Activated CD4-positive, CD25-positive, alpha-beta regulatory T cell treated with anti-CD3 and anti-CD28 coated beads, Interleukin-2, amount 50 U/mL, for 72 hours (primary cell): Measurements from ENCODE around the gene CFAP299.

Experiments used
- DNase-seq: peaks from one replicate; pipeline ENCODE4 v3.0.0; 2021

Gene CFAP299

GRCh38 chr4:80873571-80873970 is 538.0 kb downstream of the CFAP299 start:
- DNase-seq, result no peak

- no peak for DNase-seq
Observed at GRCh38 chr4:80874979-80875378, 539.4 kb downstream of the CFAP299 start.

DNA sequence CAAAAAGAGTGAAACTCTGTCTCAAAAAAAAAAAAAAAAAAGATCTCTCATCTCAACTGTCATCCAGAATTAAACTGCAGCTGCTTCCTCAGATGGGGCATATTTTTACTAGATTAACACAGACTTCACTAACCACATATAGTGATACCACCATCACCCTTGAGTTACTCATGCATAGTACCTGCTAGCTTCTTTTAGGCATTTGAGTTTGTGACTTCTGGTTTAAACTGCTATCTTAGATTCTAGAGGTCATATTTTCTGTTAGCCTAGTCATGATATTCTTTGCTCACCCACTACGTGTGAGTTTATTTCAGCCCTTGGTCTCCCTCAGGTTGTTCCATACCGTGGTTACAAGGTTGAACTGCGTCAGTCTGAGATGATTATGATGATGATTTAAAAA is 540.1 kb downstream of the CFAP299 start:
- DNase-seq, result no peak

- DNase-seq, result no peak
Observed at GRCh38 chr4:80876810-80877209, 541.3 kb downstream of the CFAP299 start.

GRCh38 chr4:80878218-80878617 is 542.7 kb downstream of the CFAP299 start:
- DNase-seq, result no peak

DNA sequence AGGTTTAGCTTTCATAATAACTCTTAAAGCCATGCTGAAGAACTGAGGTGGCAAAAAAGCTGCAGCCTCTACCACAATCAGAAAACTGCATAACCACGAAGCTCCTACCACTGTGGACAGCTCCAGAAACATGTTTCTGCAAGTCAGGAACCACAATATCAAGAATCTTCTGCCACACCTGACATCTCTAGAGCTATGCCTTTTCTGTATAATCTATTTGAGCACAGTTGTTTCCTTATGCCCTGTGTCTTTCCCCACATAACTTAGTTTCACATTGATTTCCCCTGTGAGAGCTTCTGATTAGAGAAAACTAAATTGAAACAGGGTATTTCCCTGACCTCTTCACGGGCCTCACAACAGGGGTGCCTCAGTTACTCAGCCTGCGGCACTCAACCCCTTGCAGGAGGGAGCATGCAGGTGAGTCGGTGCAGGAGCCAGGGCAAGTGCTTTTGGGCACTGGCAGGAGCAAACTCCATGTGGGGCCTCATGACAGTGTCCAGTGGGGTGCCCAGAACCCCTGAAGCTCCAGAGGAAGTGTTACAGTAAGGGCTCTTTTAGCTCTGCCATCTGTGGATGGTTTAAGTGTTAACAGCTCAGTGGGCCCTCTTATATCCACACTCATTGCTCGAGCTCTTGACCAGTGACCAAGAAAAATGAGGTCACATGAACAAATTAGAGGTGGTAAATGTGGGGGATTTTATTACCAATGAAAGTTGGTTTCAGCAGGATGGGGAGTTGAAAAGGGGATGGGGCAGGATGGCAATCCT is 562.2 kb downstream of the CFAP299 start:
- no peak for DNase-seq

- DNase-seq, result no peak
Observed at GRCh38 chr4:80900908-80901307, 565.4 kb downstream of the CFAP299 start.

- DNase-seq, result no peak
Observed at GRCh38 chr4:80903020-80903419, 567.5 kb downstream of the CFAP299 start.

GRCh38 chr4:80909938-80910337 is 574.4 kb downstream of the CFAP299 start:
- no peak for DNase-seq

GRCh38 chr4:80911458-80911857 is 575.9 kb downstream of the CFAP299 start:
- no peak for DNase-seq

DNA sequence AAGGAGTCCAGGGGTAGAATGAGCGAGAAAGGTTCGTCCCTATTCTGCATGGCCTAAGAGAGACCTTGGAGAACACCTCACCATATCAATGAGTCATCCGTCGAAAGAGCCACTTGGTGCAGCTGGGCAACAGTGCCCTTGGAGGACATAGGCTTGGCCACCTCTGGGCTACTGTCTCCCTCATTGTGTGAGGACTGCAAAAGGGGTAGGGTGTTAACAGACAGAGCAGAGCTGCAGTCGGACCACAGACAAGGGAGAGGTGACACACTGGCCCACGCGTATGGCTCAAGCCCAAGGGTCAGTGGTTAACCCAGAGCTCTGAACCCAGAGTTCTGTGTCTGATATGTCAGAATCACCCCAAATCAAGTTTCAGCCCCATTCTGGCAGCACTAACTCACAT is 576.8 kb downstream of the CFAP299 start:
- no peak for DNase-seq

DNA sequence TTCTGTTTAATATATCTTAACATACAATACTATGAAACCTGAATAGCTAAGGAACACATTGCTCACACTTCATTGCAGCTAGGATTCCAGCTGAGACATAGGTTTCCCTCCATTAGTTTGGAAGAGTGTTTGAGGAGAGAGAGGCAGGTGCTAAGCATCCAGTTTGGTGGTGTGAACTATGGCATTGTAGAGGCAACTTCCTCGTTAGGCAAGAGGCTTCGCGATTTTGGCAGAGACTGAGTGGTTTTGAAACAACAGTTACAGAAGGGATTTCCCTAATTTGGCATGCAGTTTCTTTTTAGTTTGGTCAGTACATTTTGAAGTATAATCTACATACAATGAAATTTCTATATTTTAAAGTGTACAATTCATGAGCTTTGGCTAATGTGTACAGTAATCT is 577.9 kb downstream of the CFAP299 start:
- DNase-seq, result no peak

- no peak for DNase-seq
Observed at GRCh38 chr4:80916770-80917169, 581.2 kb downstream of the CFAP299 start.

- DNase-seq, result no peak
Observed at GRCh38 chr4:80918004-80918403, 582.5 kb downstream of the CFAP299 start.

DNA sequence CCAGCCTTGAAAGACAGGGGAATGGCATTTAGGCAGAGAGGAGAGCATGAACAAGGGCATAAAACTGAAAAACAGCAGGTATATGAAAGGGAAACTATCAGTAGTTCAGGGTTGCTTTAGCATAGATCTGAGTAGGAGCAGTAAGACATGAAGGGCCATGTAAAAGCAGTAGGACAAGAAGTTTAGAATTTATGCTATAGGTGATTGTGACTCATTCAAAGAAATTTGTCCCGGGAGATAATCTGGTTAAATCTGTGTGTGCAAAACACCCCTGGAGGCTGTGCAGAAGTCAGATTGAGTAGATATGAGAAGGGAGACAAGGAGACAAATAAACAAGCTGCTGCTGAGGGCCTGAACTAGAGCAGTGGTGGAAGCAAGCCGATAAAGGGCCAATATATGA is 585.9 kb downstream of the CFAP299 start:
- DNase-seq, result no peak

DNA sequence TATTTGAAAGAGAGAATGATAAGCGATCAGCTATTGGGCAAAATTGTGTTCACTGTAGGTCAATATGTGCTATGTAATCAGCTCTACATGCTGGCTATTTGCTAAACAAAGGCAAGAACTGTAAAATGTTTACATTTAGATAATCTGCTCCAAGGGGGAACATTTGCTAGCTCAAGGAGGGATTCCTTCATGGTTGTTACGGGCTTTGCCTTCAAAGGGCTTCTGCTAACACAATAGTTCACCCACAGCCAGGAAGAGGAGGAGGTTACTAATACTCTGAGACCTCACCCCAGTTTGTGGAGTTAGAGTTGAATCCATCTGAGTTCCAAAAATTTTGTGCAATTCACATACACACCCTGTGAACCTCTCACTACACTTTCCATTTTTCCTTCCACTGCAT is 587.4 kb downstream of the CFAP299 start:
- no peak for DNase-seq

- DNase-seq, result no peak
Observed at GRCh38 chr4:80925293-80925692, 589.8 kb downstream of the CFAP299 start.

- DNase-seq, result no peak
Observed at GRCh38 chr4:80926446-80926845, 590.9 kb downstream of the CFAP299 start.

- no peak for DNase-seq
Observed at GRCh38 chr4:80926891-80927290, 591.4 kb downstream of the CFAP299 start.

DNA sequence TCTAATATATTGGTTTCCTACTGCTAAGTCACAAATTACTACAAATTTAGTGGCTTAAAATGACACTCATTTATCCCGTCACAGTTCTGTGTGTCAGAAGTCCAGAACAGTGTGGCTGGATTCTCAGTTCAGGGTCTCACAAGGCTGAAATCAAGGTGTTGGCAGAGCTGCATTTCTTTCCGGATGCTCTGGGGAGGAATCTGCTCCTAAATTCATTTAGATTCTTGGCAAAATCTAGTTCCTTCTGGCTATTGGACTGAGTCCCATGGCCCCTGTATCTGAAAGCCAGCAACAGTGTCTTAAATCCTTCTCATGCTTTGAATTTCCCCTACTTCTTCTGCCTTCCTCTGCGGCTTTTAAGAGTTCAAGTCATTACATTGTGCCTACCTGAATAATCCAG is 591.9 kb downstream of the CFAP299 start:
- no peak for DNase-seq

GRCh38 chr4:80931631-80932081 is 596.1 kb downstream of the CFAP299 start:
- no peak for DNase-seq

DNA sequence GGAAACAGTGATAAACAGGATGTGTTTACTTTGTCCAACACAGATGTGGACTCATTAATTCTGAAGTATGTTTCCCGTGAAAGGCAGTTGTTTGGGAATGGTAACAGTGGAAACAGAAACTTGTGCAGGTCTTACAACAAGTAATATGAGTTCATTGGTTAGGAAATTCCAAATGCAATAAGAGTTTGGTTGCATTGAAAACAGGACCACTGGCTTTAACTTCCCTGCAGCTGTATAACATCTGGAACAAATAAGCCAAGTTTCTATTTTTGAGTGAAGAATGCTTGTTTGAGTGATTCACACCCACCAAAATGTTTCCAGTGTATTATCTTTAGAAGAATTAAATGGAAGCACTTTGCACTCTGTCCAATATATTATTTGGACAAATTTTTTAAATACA is 612.6 kb downstream of the CFAP299 start:
- DNase-seq, result no peak

GRCh38 chr4:80948995-80949394 is 613.5 kb downstream of the CFAP299 start:
- no peak for DNase-seq

DNA sequence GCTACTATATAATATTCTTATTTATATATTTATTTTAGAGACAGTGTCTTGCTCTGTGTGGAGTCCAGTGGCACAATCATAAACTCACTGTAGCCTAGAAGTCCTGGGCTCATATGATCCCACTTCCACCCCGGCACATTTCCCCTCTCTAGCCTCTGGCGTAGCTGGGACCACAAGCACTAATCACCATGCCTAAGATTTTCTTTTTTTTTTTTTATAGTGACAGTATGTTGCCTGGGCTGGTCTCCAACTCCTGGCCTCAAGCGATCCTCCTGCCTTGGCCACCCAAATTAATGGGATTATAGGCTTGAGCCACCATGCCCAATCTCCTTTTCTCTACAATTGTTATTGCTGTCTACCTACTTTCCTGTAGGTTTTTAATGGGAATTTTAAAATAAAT is 620.9 kb downstream of the CFAP299 start:
- DNase-seq, result no peak

- DNase-seq, result no peak
Observed at GRCh38 chr4:80963051-80963450, 627.5 kb downstream of the CFAP299 start.
